ENCODE measurements around the gene TIMP2.

GRCh38 chr17:78847052-78847451, 78.1 kb downstream of the TIMP2 start:
- TF ChIP-seq, protein P1, sequence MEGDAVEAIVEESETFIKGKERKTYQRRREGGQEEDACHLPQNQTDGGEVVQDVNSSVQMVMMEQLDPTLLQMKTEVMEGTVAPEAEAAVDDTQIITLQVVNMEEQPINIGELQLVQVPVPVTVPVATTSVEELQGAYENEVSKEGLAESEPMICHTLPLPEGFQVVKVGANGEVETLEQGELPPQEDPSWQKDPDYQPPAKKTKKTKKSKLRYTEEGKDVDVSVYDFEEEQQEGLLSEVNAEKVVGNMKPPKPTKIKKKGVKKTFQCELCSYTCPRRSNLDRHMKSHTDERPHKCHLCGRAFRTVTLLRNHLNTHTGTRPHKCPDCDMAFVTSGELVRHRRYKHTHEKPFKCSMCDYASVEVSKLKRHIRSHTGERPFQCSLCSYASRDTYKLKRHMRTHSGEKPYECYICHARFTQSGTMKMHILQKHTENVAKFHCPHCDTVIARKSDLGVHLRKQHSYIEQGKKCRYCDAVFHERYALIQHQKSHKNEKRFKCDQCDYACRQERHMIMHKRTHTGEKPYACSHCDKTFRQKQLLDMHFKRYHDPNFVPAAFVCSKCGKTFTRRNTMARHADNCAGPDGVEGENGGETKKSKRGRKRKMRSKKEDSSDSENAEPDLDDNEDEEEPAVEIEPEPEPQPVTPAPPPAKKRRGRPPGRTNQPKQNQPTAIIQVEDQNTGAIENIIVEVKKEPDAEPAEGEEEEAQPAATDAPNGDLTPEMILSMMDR (IDR thresholded peaks at IDR 0.05; ENCODE audit: low read depth, low read length) = no peak
- no peak for TF ChIP-seq EZH2phosphoT487 (IDR thresholded peaks at IDR 0.05; ENCODE audit: low read depth)

Data from OCI-LY3 (cell line).